Activated CD4-positive, alpha-beta T cell treated with anti-CD3 and anti-CD28 coated beads, Interleukin-2, amount 10 ng/mL, durations not matched to agents 7 days and 5 days (primary cell): ENCODE results near the gene PHF2. TPM values are rescaled to one million over a fixed set of nuclear protein-coding genes. Genes with fewer than 3 reads are reported as not detected.
A peak's percentile ranks its signal among the peaks of the same experiment; 100 is the strongest.

Experiments
- CTCF ChIA-PET: fragments of 350-600 bp; sonication (Branson Sonifier 250); formaldehyde crosslinking; loops from one replicate; lab custom pipeline; 2021; ENCODE audit warnings: antibody characterized with exemption; lab: Charles Lee
- POLR2A ChIA-PET: fragments of 350-600 bp; sonication (Branson Sonifier 250); formaldehyde crosslinking; loops from one replicate; lab custom pipeline; 2021; ENCODE audit warnings: antibody characterized with exemption; lab: Charles Lee
- DNase-seq: peaks from one replicate; pipeline ENCODE4 v3.0.0-alpha.2; 2020
- H3K27ac Mint-ChIP-seq: one replicate; pipeline ENCODE4 v1.8.0; 2021; ENCODE audit warnings: mild to moderate bottlenecking, moderate library complexity, mixed read lengths
- H3K27me3 Mint-ChIP-seq: one replicate; pipeline ENCODE4 v1.8.0; 2021; ENCODE audit warnings: mixed read lengths
- H3K36me3 Mint-ChIP-seq: one replicate; pipeline ENCODE4 v1.8.0; 2021; ENCODE audit warnings: low read depth, mixed read lengths
- H3K4me1 Mint-ChIP-seq: one replicate; pipeline ENCODE4 v1.8.0; 2021; ENCODE audit warnings: mixed read lengths
- H3K4me3 Mint-ChIP-seq: one replicate; pipeline ENCODE4 v1.8.0; 2021; ENCODE audit warnings: mild to moderate bottlenecking, moderate library complexity, mixed read lengths
- H3K9me3 Mint-ChIP-seq: one replicate; pipeline ENCODE4 v1.8.0; 2021; ENCODE audit warnings: mixed read lengths
- total RNA-seq, 2 experiments: library from RNA; stranded (reverse); gene quantifications; one replicate each; pipeline ENCODE4 v1.2.3, GENCODE V29; 2021

The PHF2 gene
- total RNA-seq, 2 experiments from 2014 or later: 29.3 to 29.4 TPM

DNA sequence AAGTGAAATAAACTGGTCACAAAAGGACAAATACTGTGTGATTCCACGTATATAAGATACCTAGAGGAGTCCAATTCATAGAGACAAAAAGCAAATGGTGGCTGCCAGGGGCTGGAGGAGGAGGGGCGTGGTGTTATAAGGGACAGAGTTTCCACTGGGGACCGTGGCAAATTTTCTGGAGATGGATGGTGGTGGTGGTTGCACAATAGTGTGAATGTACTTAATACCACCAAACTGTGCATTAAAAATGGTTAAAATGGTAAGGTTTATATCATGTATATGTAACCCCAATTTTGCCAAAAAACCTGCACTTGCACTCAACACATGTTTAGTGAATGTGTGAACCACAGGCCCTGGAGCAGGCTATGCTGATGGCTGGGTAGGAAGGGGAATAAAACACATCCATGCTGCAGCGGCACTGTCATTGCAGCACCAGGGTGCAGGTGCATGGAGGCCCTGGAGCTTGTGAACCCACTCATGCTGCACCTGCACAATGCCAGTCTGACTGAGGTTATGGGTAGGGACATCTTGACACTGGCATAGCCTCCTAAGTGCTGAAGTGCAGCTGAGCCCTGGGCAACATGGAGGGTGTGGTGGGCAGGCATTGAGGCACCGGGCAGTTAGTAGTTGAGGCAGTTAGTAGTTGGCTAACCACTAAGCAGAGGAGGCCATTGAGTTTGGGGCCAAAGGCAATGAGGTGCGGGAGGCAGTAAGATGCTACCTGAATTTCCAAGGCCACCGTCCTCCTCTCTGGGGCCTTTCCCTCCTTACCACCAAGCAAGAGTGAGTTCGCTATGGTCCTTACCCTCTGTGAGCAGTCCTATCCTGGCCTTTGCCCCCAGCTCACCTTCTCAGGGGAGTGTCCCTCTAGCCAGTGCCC lies 3.5 kb upstream of the PHF2 start:
- DNase-seq: no peak
- peaks cover 15% of the 10 kb centered on the region for H3K4me1 Mint-ChIP-seq
- ChIA-PET CTCF (no interaction called here), POLR2A (no interaction called here)
- no peaks in the 10 kb centered on the region for H3K27me3 Mint-ChIP-seq
- H3K4me3 Mint-ChIP-seq: no peak overlapping the region
- H3K9me3 Mint-ChIP-seq: peaks cover 3% of the 10 kb centered on the region
- H3K36me3 Mint-ChIP-seq: peaks cover 4% of the 10 kb centered on the region
- H3K27ac Mint-ChIP-seq: no peak overlapping the region

GRCh38 chr9:93573516-93573828 lies 2.9 kb upstream of the PHF2 start:
- ChIA-PET CTCF (no interaction called here), POLR2A (no interaction called here)
- Mint-ChIP-seq H3K9me3 (peaks cover 3% of the 10 kb centered on the region), H3K27me3 (no peaks in the 10 kb centered on the region), H3K36me3 (peaks cover 4% of the 10 kb centered on the region), H3K27ac (no peak overlapping the region), H3K4me3 (no peak overlapping the region), H3K4me1 (peaks cover 21% of the 10 kb centered on the region)
- no peak for DNase-seq

DNA sequence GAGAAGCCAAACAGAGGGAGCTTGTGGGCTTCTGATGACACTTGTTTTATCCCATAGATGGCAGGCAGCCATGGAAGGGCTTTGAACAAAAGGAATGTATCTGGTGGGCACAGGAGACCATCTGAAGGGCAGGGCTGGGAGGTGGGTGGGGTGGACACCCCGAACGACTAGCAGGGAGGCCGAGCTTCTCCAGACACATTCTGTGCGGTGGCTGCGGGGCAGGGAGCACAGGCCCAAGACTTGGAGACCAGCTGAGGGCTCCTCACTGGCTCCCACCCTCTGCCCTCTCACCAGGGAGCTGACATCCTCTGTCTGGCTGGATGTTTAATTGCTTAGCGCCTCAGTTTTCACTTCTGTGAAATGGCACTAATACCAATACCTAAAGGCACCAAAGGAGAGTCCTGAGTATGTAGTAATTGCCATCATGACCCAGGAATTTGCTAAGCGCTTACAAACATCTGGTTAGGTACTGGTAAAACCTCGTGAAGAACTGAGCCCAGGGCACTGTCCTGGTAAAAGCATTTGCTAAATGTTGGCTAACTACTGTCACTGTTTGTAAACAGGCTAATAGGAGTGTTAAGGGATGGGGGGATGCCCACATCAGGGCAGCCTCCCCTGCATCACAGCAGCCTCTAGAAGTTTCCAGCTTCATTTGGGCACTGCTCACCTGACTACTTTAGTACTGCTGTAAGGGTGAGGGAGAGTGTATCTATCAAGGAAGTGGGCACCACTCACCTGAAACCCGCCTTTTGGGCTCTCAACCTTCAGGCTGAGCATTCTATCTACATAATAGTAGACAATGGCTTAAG lies 2.1 kb upstream of the PHF2 start:
- ChIA-PET POLR2A (no interaction called here), CTCF (interaction anchor here (2.0 kb wide), 1 partner anchor 8 kb away, joined by 12 read pairs; no protein-coding TSS in a partner anchor)
- no peaks in the 10 kb centered on the region for H3K27me3 Mint-ChIP-seq
- H3K4me3 Mint-ChIP-seq: peak overlapping the region; percentile 87
- peak overlapping the region; percentile 13 for H3K27ac Mint-ChIP-seq
- peaks cover 4% of the 10 kb centered on the region for H3K36me3 Mint-ChIP-seq
- peaks cover 3% of the 10 kb centered on the region for H3K9me3 Mint-ChIP-seq
- H3K4me1 Mint-ChIP-seq: peaks cover 28% of the 10 kb centered on the region
- DNase-seq: no peak

GRCh38 chr9:93574900-93575795 lies 1.2 kb upstream of the PHF2 start:
- POLR2A ChIA-PET: interaction anchor here (0.8 kb wide), 1 partner anchor 9 kb away, joined by 3 read pairs; no protein-coding TSS in a partner anchor
- CTCF ChIA-PET: interaction anchor here (0.6 to 2.0 kb wide), 2 partner anchors 9 to 10 kb away, joined by 3 to 12 read pairs; no protein-coding TSS in a partner anchor
- no peaks in the 10 kb centered on the region for H3K27me3 Mint-ChIP-seq
- H3K27ac Mint-ChIP-seq: peak overlapping the region; percentile 96
- DNase-seq: no peak
- H3K4me1 Mint-ChIP-seq: peaks cover 33% of the 10 kb centered on the region
- peaks cover 3% of the 10 kb centered on the region for H3K9me3 Mint-ChIP-seq
- peaks cover 4% of the 10 kb centered on the region for H3K36me3 Mint-ChIP-seq
- H3K4me3 Mint-ChIP-seq: peak overlapping the region; percentile 87

GRCh38 chr9:93575796-93576257 lies 557 bp upstream of the PHF2 start:
- DNase-seq: peak; percentile 58
- Mint-ChIP-seq H3K36me3 (no peaks in the 10 kb centered on the region), H3K4me3 (peak overlapping the region; percentile 87), H3K27ac (peak overlapping the region; percentile 96), H3K27me3 (no peaks in the 10 kb centered on the region), H3K4me1 (peaks cover 37% of the 10 kb centered on the region), H3K9me3 (no peaks in the 10 kb centered on the region)
- POLR2A ChIA-PET: interaction anchor here (0.8 kb wide), 1 partner anchor 9 kb away, joined by 3 read pairs; no protein-coding TSS in a partner anchor
- CTCF ChIA-PET: interaction anchor here (0.6 to 2.0 kb wide), 2 partner anchors 9 to 11 kb away, joined by 3 to 12 read pairs; no protein-coding TSS in a partner anchor

GRCh38 chr9:93577078-93577974 lies 942 bp downstream of the PHF2 start:
- Mint-ChIP-seq H3K27ac (peak overlapping the region; percentile 89), H3K4me1 (peaks cover 37% of the 10 kb centered on the region), H3K4me3 (peak overlapping the region; percentile 80), H3K9me3 (no peaks in the 10 kb centered on the region), H3K27me3 (no peaks in the 10 kb centered on the region), H3K36me3 (no peaks in the 10 kb centered on the region)
- POLR2A ChIA-PET: no interaction called here
- CTCF ChIA-PET: interaction anchor here (0.5 kb wide), 1 partner anchor 299 kb away, joined by 3 read pairs; no protein-coding TSS in a partner anchor
- DNase-seq: no peak

DNA sequence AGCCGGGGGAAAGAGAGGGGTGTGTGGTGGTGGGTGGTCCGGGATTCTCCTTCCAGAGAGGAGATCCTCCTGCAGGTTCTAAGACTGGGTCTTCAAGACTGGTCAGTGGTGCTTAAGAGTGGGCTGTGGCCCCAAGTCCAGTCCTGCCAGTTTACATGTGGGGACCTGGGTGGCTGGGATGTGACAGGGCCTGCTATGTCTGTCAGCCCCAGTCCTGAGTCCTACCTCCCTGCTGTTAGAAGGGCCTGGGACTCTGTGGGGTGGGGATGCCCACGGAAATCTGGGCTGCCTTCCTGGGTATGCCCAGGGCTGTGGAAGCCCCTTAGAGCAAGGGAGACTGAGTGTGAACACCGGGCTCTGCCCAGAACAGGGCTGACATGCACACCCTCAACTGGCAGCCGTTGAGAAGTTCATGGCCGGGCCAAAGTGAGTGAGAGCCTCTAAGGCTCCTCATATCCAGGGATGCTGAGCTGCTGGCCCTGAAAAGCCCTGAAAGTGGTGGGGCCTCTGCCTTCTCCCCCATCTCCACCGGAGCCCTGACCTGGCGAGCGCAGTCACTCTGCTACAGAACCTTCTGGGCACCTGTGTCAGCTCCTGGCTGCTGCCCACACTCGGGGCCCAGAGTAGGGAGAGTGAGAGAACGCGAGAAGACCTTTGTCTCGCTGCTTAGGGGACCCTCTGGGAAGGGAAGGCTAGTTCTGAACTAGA lies 1.7 kb downstream of the PHF2 start:
- Mint-ChIP-seq H3K27ac (peak overlapping the region; percentile 89), H3K27me3 (no peaks in the 10 kb centered on the region), H3K4me1 (peaks cover 37% of the 10 kb centered on the region), H3K4me3 (peak overlapping the region; percentile 80), H3K9me3 (peaks cover 7% of the 10 kb centered on the region), H3K36me3 (peaks cover 7% of the 10 kb centered on the region)
- POLR2A ChIA-PET: no interaction called here
- DNase-seq: no peak
- CTCF ChIA-PET: no interaction called here

DNA sequence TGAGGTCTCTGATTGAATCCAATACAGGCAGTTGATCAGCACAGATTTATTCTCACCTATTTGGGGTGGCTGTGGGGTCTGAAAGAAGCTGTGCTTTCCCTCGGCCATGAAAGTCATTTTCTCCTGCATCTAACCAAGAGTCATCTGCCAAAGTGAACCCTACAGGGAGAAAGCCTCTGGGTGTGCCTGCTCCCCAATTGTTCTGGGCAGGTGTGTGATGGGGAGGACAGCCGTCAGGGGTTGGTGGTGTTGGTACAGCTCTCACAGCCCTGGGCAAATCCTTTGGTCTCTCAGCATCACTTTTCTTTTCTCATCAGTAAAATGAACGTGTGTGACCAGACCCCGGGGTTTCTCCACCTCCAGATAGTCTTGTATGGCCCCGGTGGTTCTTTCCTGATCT lies 2.5 kb downstream of the PHF2 start:
- Mint-ChIP-seq H3K27ac (no peak overlapping the region), H3K4me3 (no peak overlapping the region), H3K4me1 (peaks cover 37% of the 10 kb centered on the region), H3K36me3 (peaks cover 9% of the 10 kb centered on the region), H3K27me3 (no peaks in the 10 kb centered on the region), H3K9me3 (peaks cover 9% of the 10 kb centered on the region)
- ChIA-PET POLR2A (no interaction called here), CTCF (no interaction called here)
- no peak for DNase-seq

- H3K4me1 Mint-ChIP-seq: peaks cover 32% of the 10 kb centered on the region
- H3K27ac Mint-ChIP-seq: no peak overlapping the region
- peaks cover 16% of the 10 kb centered on the region for H3K9me3 Mint-ChIP-seq
- H3K4me3 Mint-ChIP-seq: no peak overlapping the region
- CTCF ChIA-PET: no interaction called here
- H3K27me3 Mint-ChIP-seq: no peaks in the 10 kb centered on the region
- POLR2A ChIA-PET: no interaction called here
- no peak for DNase-seq
- peaks cover 16% of the 10 kb centered on the region for H3K36me3 Mint-ChIP-seq
Measured at GRCh38 chr9:93579711-93580516, 3.5 kb downstream of the PHF2 start.

GRCh38 chr9:93580654-93581380 lies 4.4 kb downstream of the PHF2 start:
- peaks cover 17% of the 10 kb centered on the region for H3K9me3 Mint-ChIP-seq
- peaks cover 27% of the 10 kb centered on the region for H3K4me1 Mint-ChIP-seq
- no peaks in the 10 kb centered on the region for H3K27me3 Mint-ChIP-seq
- CTCF ChIA-PET: no interaction called here
- no peak overlapping the region for H3K27ac Mint-ChIP-seq
- POLR2A ChIA-PET: no interaction called here
- DNase-seq: no peak
- no peak overlapping the region for H3K4me3 Mint-ChIP-seq
- peaks cover 21% of the 10 kb centered on the region for H3K36me3 Mint-ChIP-seq
